ENCODE results near the gene GAGE12H.
"Not testable (repeated sequence)": the region's sequence is repeated elsewhere in the genome, so short reads cannot be mapped to it uniquely, and the experiment has no call there.

GAGE12H gene, protein sequence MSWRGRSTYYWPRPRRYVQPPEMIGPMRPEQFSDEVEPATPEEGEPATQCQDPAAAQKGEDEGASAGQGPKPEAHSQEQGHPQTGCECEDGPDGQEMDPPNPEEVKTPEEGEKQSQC

DNA sequence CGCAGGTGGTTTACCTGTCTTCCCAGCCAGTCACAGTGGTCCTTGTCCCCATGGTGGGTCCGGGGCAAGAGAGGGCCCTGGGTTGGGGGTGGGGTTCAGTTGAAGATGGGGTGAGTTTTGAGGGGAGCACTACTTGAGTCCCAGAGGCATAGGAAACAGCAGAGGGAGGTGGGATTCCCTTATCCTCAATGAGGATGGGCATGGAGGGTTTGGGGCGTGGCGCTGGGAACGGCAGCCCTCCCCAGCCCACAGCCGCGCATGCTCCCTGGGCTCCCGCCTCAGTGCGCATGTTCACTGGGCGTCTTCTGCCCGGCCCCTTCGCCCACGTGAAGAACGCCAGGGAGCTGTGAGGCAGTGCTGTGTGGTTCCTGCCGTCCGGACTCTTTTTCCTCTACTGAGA is at the start of gene GAGE12H:
GAGE12H (plus strand) TSS at position 301 of the 400 bp plus-strand sequence. CDS start 1,155 bp downstream, outside the sequence.
- DNase-seq (ENCODE audit: low spot score); FAIRE-seq: not testable (repeated sequence)

DNA sequence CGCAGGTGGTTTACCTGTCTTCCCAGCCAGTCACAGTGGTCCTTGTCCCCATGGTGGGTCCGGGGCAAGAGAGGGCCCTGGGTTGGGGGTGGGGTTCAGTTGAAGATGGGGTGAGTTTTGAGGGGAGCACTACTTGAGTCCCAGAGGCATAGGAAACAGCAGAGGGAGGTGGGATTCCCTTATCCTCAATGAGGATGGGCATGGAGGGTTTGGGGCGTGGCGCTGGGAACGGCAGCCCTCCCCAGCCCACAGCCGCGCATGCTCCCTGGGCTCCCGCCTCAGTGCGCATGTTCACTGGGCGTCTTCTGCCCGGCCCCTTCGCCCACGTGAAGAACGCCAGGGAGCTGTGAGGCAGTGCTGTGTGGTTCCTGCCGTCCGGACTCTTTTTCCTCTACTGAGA is 47.9 kb upstream of the GAGE12H start, which contains the start of gene GAGE12C:
GAGE12C (plus strand) TSS at position 301 of the 400 bp plus-strand sequence. CDS start 1,155 bp downstream, outside the sequence.
- not testable (repeated sequence) for FAIRE-seq; DNase-seq (ENCODE audit: low spot score)

GRCh38 chrX:49541433-49541832 is 38.3 kb upstream of the GAGE12H start, which contains the start of gene GAGE12D:
Gene GAGE12D, plus strand, starts transcription at chrX:49541733. Its CDS starts 1,155 bp downstream, at chrX:49542888.
- DNase-seq (ENCODE audit: low spot score); FAIRE-seq: not testable (repeated sequence)

GRCh38 chrX:49550989-49551388 is 28.8 kb upstream of the GAGE12H start, which contains the start of gene GAGE12E:
Gene GAGE12E, plus strand, starts transcription at chrX:49551289. Its CDS starts 1,155 bp downstream, at chrX:49552444.
- DNase-seq (ENCODE audit: low spot score); FAIRE-seq: not testable (repeated sequence)

DNA sequence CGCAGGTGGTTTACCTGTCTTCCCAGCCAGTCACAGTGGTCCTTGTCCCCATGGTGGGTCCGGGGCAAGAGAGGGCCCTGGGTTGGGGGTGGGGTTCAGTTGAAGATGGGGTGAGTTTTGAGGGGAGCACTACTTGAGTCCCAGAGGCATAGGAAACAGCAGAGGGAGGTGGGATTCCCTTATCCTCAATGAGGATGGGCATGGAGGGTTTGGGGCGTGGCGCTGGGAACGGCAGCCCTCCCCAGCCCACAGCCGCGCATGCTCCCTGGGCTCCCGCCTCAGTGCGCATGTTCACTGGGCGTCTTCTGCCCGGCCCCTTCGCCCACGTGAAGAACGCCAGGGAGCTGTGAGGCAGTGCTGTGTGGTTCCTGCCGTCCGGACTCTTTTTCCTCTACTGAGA is 19.2 kb upstream of the GAGE12H start, which contains the start of gene GAGE12F:
GAGE12F (plus strand) TSS at position 301 of the 400 bp plus-strand sequence. CDS start 1,155 bp downstream, outside the sequence.
- not testable (repeated sequence) for FAIRE-seq; DNase-seq (ENCODE audit: low spot score)

- DNase-seq (ENCODE audit: low spot score); FAIRE-seq: not testable (repeated sequence)
Observed at GRCh38 chrX:49568728-49569127, 11.0 kb upstream of the GAGE12H start.

GRCh38 chrX:49569152-49569551 is 10.6 kb upstream of the GAGE12H start:
- DNase-seq (ENCODE audit: low spot score); FAIRE-seq: not testable (repeated sequence)

GRCh38 chrX:49570100-49570499 is 9.6 kb upstream of the GAGE12H start, which contains the start of gene GAGE12G:
Gene GAGE12G, plus strand, starts transcription at chrX:49570400. Its CDS starts 1,155 bp downstream, at chrX:49571555.
- not testable (repeated sequence) for FAIRE-seq; DNase-seq (ENCODE audit: low spot score)

GRCh38 chrX:49589196-49589595 is 9.4 kb downstream of the GAGE12H start, which contains the start of gene GAGE2A:
Gene GAGE2A, plus strand, starts transcription at chrX:49589496. Its CDS starts 1,155 bp downstream, at chrX:49590651.
- FAIRE-seq; DNase-seq (ENCODE audit: low spot score): not testable (repeated sequence)

DNA sequence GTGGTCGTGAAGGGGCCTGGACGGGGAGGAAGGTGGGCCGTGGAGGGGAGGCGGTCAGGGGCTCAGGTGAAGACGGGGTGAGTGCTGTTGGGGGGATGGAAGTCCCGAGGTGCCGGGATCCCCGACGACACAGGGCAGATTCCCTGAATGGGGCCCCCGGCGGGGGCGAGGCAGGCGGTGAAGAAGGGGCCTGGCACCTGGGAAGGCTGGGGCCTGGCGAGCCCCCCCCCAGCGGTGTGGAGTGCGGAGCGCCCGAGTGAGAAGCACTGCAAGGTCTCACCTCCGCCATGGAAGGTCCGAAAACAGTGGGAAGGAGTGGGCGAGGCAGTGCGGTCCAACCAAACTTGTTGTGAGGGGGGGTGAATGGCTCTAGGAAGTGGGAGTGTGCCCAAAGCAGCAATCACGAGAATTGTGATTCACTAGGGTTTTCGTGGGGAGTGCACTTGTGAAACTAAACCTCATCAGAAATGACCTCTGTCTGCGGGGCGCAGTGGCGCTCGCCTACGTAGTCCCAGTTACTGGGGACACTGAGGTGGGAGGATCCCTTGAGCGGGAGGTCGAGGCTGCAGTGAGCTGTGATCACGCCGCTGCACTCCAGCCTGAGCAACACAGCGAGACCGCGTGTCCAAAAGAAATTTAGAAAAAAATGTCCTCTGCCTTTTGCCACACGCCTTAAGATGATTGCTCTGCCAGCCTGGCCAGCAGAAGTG is 10.2 kb downstream of the GAGE12H start:
- DNase-seq (ENCODE audit: low spot score); FAIRE-seq: not testable (repeated sequence)

DNA sequence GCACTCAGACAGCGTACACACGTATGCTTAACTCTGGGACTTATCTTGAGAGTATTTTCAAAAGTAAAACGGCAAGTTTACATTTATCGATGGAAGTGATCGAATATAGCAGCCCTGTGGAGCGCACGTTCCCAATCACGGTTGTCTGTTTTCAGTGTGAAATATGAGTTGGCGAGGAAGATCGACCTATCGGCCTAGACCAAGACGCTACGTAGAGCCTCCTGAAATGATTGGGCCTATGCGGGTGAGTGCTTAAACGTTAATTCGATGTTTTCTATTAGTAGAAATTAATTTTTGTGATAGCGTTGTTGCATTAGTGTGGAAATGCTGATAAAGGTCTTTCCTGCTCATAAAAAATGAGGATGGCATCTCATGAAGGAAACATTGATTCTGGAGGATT is 10.7 kb downstream of the GAGE12H start:
- not testable (repeated sequence) for FAIRE-seq; DNase-seq (ENCODE audit: low spot score)

GRCh38 chrX:49598720-49599119 is 19.0 kb downstream of the GAGE12H start, which contains the start of gene GAGE1:
Gene GAGE1, plus strand, starts transcription at chrX:49599020. Its CDS starts 1,155 bp downstream, at chrX:49600175.
- not testable (repeated sequence) for DNase-seq (ENCODE audit: low spot score); FAIRE-seq

DNA sequence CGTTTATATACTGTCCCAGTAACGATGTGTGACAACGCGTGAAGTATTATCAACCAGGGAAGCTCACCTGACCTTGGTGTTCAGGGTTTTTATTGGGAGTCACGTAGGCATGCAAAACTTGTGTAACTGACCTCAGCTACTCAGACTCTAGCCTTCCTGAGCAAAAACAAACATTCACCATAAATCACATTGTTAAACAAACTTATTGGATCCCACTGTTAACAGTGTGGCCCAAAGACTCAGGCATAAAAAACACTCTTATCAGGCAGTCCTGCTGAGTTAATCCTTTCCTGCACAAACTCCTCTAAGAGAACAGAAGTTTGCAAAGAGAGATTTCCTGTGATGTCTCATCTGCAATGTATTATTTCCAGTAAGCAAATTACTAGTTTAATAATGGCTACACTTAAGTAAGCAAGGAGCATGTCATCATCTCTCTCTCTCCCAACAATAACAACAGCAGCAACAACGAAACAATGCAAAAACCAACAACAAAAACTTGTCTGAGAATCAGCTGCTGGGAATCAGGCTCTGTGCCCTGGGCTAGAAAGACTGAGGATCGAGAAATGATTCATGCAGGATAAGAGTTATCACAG is 31.1 kb downstream of the GAGE12H start:
- FAIRE-seq (no peak), DNase-seq (ENCODE audit: low spot score) (no peak)

DNA sequence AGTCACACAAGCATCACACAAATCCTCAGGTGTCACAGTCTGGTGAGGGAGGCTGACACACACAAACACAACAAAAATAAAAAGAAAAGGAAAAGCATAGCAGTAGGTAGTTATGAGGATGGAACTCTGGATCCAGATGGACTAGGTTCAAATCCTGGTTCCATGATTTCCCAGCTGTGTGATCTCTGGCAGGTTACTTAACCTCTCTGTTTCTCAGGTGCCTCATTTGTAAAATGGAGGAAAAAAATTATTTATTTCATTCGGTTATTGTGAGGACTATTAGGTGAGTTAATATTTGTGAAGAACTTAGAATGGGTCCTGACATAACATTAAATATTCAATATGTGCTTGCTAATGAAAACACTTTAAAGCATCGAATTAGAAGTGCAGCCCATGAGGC is 38.8 kb downstream of the GAGE12H start:
- FAIRE-seq (no peak), DNase-seq (ENCODE audit: low spot score) (no peak)

DNA sequence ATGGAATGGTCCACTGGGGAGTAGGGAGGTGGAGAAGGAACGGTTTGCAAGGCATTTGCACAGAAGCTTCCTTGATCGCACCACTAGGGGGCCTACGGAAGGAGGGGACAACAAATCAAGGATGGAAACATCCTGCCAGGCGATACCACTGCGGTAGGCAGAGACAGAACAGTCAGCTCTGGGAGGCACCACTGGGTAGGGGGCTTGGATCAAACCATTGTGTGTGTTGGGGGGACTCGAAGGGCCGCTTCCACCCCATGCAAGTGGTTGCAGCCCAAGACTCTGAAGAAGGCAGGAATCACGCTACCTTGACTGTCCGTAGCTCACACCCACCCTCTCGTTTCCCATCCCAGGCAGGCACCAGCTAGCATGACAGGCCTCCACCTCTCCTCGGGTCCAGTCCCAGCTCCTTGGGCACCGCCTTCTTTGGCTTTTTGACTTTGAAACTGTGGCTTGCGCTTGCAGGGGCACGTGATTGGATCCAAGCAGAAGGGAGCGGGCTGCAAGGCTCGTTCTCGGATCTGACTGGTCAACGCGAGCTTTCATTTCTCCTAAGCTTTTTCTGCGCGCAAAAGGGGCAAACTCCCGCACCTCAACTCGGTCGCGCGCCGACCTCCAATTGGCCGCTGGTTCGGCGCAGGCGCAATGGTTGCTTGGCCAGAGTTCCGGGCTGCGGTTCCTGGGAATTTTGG is 47.5 kb downstream of the GAGE12H start:
- DNase-seq (ENCODE audit: low spot score) (peak; percentile 79), FAIRE-seq (no peak)

All from urothelium cell line (cell line).